ENCODE data around the gene EVL. TPM values are rescaled to one million over a fixed set of nuclear protein-coding genes. Genes with fewer than 3 reads are reported as not detected.
"Not testable (repeated sequence)": the region's sequence is repeated elsewhere in the genome, so short reads cannot be mapped to it uniquely, and the experiment has no call there.

EVL gene
- total RNA-seq, 1 experiment from 2014 or later, result 24.1 TPM

GRCh38 chr14:100165376-100165775 lies 100.2 kb downstream of the EVL start:
- no peak for DNase-seq (ENCODE audit: low read depth)

DNA sequence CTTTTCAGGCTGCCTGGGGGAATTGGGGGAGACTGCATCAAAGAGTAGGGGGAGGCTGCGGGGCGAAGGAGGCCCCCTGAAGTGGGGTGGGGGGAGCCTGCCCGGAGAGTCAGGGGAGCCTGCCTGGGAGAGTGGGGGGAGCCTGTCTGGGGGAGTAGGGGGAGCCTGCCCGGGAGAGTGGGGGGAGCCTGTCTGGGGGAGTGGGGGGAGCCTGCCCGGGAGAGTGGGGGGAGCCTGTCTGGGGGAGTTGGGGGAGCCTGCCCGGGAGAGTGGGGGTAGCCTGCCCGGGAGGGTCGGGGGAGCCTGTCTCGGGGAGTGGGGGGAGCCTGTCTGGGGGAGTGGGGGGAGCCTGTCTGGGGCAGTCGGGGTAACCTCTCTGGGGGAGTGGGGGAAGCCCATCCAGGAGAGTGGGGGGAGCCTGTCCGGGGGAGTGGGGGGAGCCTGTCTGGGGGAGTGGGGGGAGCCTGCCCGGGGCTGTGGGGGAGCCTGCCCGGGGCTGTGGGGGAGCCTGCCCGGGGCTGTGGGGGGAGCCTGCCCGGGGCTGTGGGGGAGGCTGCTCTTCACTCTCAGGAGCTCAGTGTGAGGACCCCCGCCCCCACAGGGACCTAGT lies 100.7 kb downstream of the EVL start:
- DNase-seq (ENCODE audit: low read depth), result no peak

DNA sequence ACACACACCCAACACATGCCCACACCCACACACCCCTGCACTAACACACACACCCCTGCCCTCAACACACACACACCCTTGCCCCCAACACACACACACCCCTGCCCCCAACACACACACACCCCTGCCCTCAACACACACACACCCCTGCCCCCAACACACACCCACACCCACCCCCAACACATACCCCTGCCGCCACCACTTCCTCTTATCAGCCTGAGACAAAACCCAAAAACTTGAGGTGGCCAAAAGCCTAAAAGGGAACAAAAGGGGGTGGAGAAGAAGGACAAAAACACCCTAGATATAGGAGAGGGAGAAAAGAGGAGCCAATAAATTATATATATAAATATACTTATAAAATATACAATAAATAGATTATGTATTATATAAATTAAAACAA lies 103.3 kb downstream of the EVL start:
- DNase-seq (ENCODE audit: low read depth), result no peak

DNA sequence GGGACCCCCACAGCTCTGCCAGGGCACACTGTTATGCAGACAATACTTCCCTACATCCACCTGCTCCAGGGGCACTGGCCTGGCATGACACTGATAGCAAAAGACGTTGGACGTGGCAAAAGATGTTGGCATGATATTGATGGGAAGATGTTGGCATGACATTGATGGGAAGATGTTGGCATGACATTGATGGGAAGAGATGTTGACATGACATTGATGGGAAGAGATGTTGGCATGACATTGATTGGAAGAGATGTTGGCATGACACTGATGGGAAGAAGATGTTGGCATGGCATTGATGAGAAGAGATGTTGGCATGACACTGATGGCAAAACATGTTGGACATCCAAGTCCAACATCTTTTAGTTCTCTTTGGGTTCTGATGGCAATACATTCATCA lies 105.7 kb downstream of the EVL start:
- no peak for DNase-seq (ENCODE audit: low read depth)

DNA sequence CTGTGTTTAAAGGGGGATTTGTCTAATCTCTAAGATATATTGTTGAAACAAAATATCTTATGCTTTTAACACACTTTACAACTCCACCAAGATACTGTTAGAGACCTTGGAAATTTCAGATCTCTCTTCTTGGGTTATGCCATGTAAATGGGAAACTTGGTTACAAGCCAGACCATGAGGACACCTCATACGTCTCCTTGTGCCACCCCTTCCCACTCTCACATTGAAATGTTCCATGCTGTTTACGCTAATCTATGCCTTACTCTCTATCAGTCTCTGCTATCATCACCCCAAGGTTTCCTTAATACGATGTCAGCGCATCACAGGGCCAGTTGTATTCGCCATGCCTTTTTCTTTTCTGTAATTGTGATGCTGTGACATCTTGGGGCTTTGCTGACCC lies 107.6 kb downstream of the EVL start:
- DNase-seq (ENCODE audit: low read depth), result no peak

GRCh38 chr14:100173353-100173752 lies 108.1 kb downstream of the EVL start:
- no peak for DNase-seq (ENCODE audit: low read depth)

DNA sequence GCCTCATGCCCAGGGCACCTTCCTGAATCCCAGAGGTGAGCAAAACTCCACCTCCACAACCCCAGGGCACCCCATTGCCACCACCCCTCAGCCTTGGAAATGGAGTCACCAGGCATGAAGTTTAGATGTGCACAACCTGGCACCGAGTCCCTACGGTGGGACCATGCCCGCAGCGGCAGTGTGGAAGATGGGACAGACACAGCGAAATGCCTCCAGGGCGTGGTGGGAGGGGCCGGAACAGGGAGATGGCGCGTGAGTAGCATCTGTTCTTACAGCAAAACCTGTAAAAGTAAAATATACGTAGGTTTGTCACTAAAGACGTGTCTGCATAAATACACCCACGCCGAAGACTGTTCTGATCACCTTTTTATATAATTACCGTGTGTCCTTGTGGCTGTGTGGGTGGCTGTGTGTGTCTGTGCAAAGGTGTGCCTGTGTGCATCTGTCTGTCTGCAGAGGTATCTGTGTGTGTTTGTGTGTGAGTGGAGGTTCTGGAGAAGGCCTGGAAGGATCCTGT lies 111.6 kb downstream of the EVL start:
- no peak for DNase-seq (ENCODE audit: low read depth)

DNA sequence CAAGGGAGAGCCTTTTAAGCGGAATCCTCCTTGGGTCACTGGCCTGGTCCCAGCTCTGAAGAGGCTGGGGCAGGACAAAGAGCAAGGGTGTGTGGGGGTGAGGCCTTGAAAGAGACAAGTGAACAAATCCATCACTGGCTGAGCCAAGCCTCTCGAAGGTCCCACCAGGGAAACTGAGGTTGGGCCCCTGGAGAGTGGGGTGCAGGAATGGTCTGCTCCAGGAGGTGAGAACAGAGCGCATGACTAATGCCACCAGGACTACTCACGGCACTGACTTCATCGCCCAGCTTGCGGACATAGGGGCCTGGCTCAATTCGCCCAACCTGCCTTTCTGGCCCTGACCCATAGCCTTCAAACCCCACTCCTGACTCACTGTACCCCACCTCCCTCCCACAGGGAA lies 113.5 kb downstream of the EVL start:
- no peak for DNase-seq (ENCODE audit: low read depth)

DNA sequence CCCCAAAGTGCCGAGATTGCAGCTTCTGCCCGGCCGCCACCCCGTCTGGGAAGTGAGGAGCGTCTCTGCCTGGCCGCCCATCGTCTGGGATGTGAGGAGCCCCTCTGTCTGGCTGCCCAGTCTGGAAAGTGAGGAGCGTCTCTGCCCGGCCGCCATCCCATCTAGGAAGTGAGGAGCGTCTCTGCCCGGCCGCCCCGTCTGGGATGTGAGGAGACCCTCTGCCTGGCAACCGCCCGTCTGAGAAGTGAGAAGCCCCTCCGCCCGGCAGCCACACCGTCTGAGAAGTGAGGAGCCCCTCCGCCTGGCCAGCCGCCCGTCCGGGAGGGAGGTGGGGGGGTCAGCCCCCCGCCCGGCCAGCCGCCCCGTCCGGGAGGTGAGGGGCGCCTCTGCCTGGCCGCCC lies 115.4 kb downstream of the EVL start:
- DNase-seq (ENCODE audit: low read depth), result not testable (repeated sequence)

- not testable (repeated sequence) for DNase-seq (ENCODE audit: low read depth)
Observed at GRCh38 chr14:100181876-100182551, 116.8 kb downstream of the EVL start.

GRCh38 chr14:100187247-100187833 lies 122.1 kb downstream of the EVL start:
- DNase-seq (ENCODE audit: low read depth), result no peak

DNA sequence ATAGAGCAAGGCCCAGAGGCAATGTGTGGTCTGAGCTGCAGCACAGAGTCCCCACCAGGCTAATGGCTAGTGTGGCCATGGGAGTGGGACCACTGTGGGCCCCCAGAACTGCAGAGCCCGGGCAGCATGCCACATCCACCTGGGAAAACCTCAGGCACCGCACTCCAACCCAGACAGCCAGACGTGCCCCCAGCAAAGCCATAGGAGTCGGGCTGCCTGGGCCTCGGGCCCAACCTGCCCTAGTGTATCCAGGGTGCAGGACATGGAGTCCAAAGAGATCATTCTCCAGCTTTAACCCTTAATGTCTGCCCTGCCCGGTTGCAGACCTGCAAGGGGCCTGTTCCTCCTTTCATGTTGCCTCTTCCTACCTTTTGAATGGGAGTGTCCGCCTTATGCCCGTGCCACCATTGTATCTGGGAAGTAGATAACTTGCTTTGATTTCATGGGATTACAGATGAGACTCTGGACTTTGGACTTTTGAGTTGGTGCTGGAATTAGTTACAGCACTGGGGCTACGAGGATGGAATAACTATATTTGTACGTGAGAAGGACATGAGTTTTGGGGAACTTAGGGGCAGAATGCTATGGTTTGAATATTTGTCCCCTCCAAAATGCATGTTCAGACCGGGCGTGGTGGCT lies 123.3 kb downstream of the EVL start:
- DNase-seq (ENCODE audit: low read depth), result no peak

GRCh38 chr14:100190126-100190525 lies 124.9 kb downstream of the EVL start:
- no peak for DNase-seq (ENCODE audit: low read depth)

- no peak for DNase-seq (ENCODE audit: low read depth)
Observed at GRCh38 chr14:100191584-100192249, 126.5 kb downstream of the EVL start.

DNA sequence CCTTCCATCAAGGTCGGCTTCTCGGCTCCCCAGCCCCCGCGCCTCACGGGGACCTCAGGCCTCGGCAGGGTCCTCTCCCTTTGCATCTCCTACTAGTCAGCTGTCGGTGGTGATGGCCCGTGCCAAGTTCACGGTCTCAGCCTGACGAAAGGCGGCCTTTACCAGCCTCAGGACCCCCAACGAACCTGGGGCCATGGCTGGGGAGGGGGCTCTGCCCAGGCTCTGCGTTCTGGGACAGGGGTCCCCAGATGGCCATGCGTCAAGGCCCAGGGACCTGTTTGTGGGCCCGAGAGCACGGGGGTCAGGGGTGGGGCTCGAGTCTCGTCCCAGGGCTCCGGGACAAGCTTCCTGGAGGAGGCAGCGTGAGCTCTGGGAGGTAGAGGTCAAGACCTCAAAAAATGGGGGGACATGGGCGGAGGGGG lies 127.0 kb downstream of the EVL start:
- DNase-seq (ENCODE audit: low read depth), result no peak

DNA sequence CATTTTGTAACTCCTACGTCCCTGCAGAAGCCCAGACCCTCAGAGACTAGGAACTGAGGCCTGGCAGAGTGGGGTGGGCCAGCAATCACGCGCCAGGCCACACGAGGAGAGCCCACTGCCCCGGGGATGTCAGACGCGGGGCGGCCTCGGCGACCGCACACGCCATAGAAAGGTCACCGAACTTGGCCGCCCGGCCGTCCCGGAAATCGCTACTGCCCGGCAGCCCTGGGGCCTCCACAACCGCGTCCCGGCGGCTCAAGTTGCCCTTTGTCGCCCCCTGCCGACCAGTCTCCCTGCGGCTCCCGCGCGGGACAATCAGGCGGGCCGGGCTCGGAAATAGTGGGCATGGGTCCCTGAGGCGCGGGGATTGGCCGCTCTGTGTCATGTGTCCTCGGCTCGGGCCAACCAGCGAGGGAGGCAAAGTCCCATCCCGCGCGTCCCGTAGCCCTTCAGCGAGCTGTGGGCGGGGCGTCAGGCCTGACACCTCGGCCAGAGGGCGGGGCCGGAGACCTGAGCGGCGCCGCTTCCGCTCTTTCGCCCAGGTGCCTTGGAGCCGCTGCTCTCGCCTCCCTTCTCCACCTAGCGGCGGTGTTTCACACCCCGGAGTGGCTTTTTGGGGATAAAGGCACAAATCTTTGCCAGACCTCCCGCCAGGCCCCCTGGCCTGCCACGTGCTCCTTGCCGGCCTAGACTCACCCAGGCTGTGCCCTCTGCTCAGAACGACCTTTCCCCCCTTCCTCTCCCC lies 127.6 kb downstream of the EVL start:
- peak; percentile 94 for DNase-seq (ENCODE audit: low read depth)

Other genes starting within 250 kb of the EVL start
- 0.58 TPM in 1 of 2 replicates, not detected in the other for gene DEGS2, start 94.2 kb downstream of the EVL start, total RNA-seq (2014; rRNA removed)
- gene YY1, start 173.7 kb downstream of the EVL start, total RNA-seq (2014; rRNA removed), result 28.4 and 31.9 TPM in 2 replicates
- 23.4 and 43.4 TPM in 2 replicates for gene SLC25A29, start 241.0 kb downstream of the EVL start, total RNA-seq (2014; rRNA removed)